DMS79 (cell line): ENCODE measurements around the gene MAGI2.
"Not testable (repeated sequence)": the region's sequence is repeated elsewhere in the genome, so short reads cannot be mapped to it uniquely, and the experiment has no call there.

Experiments used
- DNase-seq: peaks from one replicate; lab custom pipeline; 2025; lab: John Stamatoyannopoulos, UW

Gene MAGI2

GRCh38 chr7:78350926-78351325, 1102.5 kb downstream of the MAGI2 start:
- no peak for DNase-seq

- DNase-seq, result no peak
These were observed 1103.1 kb downstream of the MAGI2 start for GRCh38 chr7:78350391-78350790.

GRCh38 chr7:78346827-78347226, 1106.6 kb downstream of the MAGI2 start:
- no peak for DNase-seq

GRCh38 chr7:78345979-78346378, 1107.5 kb downstream of the MAGI2 start:
- DNase-seq, result peak; percentile 6

GRCh38 chr7:78345293-78345911, 1108.1 kb downstream of the MAGI2 start:
- DNase-seq, result no peak

GRCh38 chr7:78334426-78334825, 1119.0 kb downstream of the MAGI2 start:
- no peak for DNase-seq

GRCh38 chr7:78333530-78334425, 1119.7 kb downstream of the MAGI2 start:
- DNase-seq, result no peak

- no peak for DNase-seq
These were observed 1124.3 kb downstream of the MAGI2 start for GRCh38 chr7:78329001-78329655.

- no peak for DNase-seq
These were observed 1125.7 kb downstream of the MAGI2 start for GRCh38 chr7:78327718-78328117.

- peak; percentile 65 for DNase-seq
These were observed 1126.6 kb downstream of the MAGI2 start for GRCh38 chr7:78326876-78327275.

- no peak for DNase-seq
These were observed 1127.3 kb downstream of the MAGI2 start for GRCh38 chr7:78326189-78326588.

GRCh38 chr7:78323118-78323517, 1130.3 kb downstream of the MAGI2 start:
- no peak for DNase-seq

- DNase-seq, result not testable (repeated sequence)
These were observed 1131.2 kb downstream of the MAGI2 start for GRCh38 chr7:78322231-78322630.

- no peak for DNase-seq
These were observed 1136.1 kb downstream of the MAGI2 start for GRCh38 chr7:78317371-78317770.

- no peak for DNase-seq
These were observed 1137.4 kb downstream of the MAGI2 start for GRCh38 chr7:78316110-78316509.

GRCh38 chr7:78315119-78315518, 1138.3 kb downstream of the MAGI2 start:
- no peak for DNase-seq

- DNase-seq, result no peak
These were observed 1142.3 kb downstream of the MAGI2 start for GRCh38 chr7:78311181-78311580.

GRCh38 chr7:78307892-78308291, 1145.6 kb downstream of the MAGI2 start:
- no peak for DNase-seq

GRCh38 chr7:78306634-78307033, 1146.8 kb downstream of the MAGI2 start:
- no peak for DNase-seq

GRCh38 chr7:78301407-78301806, 1152.1 kb downstream of the MAGI2 start:
- no peak for DNase-seq

- DNase-seq, result no peak
These were observed 1154.4 kb downstream of the MAGI2 start for GRCh38 chr7:78299088-78299487.

- DNase-seq, result no peak
These were observed 1156.7 kb downstream of the MAGI2 start for GRCh38 chr7:78296644-78297371.
